Measurements from ENCODE around the gene WDFY4.

DNA sequence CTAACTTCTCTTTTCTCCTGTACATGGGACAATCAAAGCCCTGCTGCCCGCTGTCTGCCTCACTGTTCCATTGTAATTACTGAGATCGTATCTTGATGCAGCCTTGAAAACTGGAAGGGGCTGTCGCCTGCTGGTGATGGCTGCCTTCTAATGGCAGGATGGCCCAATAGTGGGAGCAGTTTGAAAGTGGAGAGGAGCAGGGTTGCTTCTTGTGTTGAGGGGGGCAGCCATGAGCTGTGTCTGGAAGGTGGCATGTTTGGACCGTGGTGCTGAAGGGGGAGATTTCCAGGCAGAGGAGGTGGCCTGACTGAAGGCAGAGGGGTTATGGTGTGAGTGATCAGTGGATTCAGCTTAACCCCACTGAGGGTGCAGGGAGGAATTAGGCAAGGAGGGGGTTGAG lies 8.1 kb downstream of the WDFY4 start:
- TF ChIP-seq EZH2phosphoT487 (IDR thresholded peaks at IDR 0.05; ENCODE audit: insufficient read depth, low read depth) (no peak), EZH2 (IDR thresholded peaks at IDR 0.05; ENCODE audit: insufficient read depth, poor library complexity, severe bottlenecking) (no peak)
